K562 (cell line): ENCODE measurements around the gene MARK3.

ENCODE experiments used
- LEF1 ChIP-seq: fragments of 450-650 bp; IDR thresholded peaks from 2 replicates; pipeline ENCODE4 v1.6.1; 2016; ENCODE audit warnings: mild to moderate bottlenecking
- ZNF282 ChIP-seq: sonication (generic); formaldehyde crosslinking; IDR thresholded peaks from 2 replicates; pipeline ENCODE4 v1.8.1; 2023; ENCODE audit warnings: missing genetic modification reagents

GRCh38 chr14:103534576-103535061 lies 149.4 kb downstream of the MARK3 start:
- TF ChIP-seq ZNF282 (CRISPR knock-in tag) (no peak), LEF1 (no peak)
